K562 (cell line): ENCODE measurements around the gene C16orf95. TPM values are rescaled to one million over a fixed set of nuclear protein-coding genes. Genes with fewer than 3 reads are reported as not detected.

Experiments used
- ATAC-seq: fragments of 200-7000 bp; cut with Tn5 transposase; 3 replicates; pipeline ENCODE4 v1.9.1; 2020; ENCODE audit warnings: moderate library complexity
- BruUV-seq: library from RNA; stranded (reverse); fragments of 400-500 nt; replicated peaks from 2 replicates; lab custom pipeline; 2021; lab: Mats Ljungman, UMichigan
- CTCF ChIA-PET: fragments of 300-600 bp; formaldehyde crosslinking; extraction: SDS; loops from one replicate; lab custom pipeline; 2021; ENCODE audit warnings: low intra/inter-chr PET ratio; lab: Yijun Ruan, JAX
- POLR2A ChIA-PET: fragments of 300-600, 350-650 bp; sonication (Branson Sonifier 250); formaldehyde crosslinking; extraction: SDS; loops from one replicate; lab custom pipeline; 2021; ENCODE audit warnings: antibody characterized with exemption, inconsistent platforms; lab: Yijun Ruan, JAX
- DNase-seq, 4 experiments: peaks; one replicate each; pipeline versions ENCODE4 v3.0.0 to v3.0.0-alpha.2; 2011 to 2018; ENCODE audit warnings: low spot score in 3 of 4, mixed read lengths in 3 of 4; ENCODE audit errors: extremely low read depth in 1 of 4
- FAIRE-seq: peaks from 2 replicates; lab custom pipeline; 2011; peaks lifted over from hg19 to GRCh38; lab: Jason Lieb, UNC
- H2AFZ ChIP-seq: 2 replicates; pipeline ENCODE4 v1.6.0; 2011; ENCODE audit warnings: low read depth, low read length, control low read depth, inconsistent platforms
- H3K27ac ChIP-seq: fragments of 200-600 bp; 3 replicates; pipeline ENCODE4 v1.8.0; 2011; ENCODE audit warnings: low read depth, mild to moderate bottlenecking, control low read depth, inconsistent platforms, low read length, moderate library complexity, mixed read lengths; ENCODE audit errors: extremely low read depth
- H3K27me3 ChIP-seq, 2 experiments: fragments of 300-600 bp in 1 of 2; 2 replicates in 1 of 2; 3 replicates in 1 of 2; pipeline versions ENCODE4 v1.6.0 to v1.8.0; 2011; ENCODE audit warnings: inconsistent platforms in 2 of 2, low read length in 2 of 2, mild to moderate bottlenecking in 1 of 2, mixed read lengths in 1 of 2, moderate library complexity in 1 of 2; ENCODE audit not compliant: control insufficient read depth in 2 of 2, insufficient read depth in 2 of 2
- H3K36me3 ChIP-seq: fragments of 300-600 bp; 3 replicates; pipeline ENCODE4 v1.8.0; 2011; ENCODE audit warnings: mild to moderate bottlenecking, low read length, inconsistent platforms; ENCODE audit not compliant: control insufficient read depth, insufficient read depth
- H3K4me1 ChIP-seq, 2 experiments: fragments of 200-600 bp in 1 of 2; replicated peaks in 1 of 2; 2 replicates in 1 of 2; 3 replicates in 1 of 2; pipeline versions ENCODE4 v1.5.1 to v1.8.0; 2011; ENCODE audit warnings: inconsistent platforms in 2 of 2, low read length in 2 of 2, mild to moderate bottlenecking in 1 of 2, mixed read lengths in 1 of 2, moderate library complexity in 1 of 2; ENCODE audit not compliant: control insufficient read depth in 2 of 2, insufficient read depth in 2 of 2
- H3K4me2 ChIP-seq: 2 replicates; pipeline ENCODE4 v1.6.1; 2011; ENCODE audit warnings: low read length, control low read depth, inconsistent platforms, mixed read lengths; ENCODE audit not compliant: insufficient read depth
- H3K4me3 ChIP-seq: fragments of 200-600 bp; sonication (generic), shearing (Covaris generic); 2 replicates; pipeline ENCODE4 v1.5.1; 2016; ENCODE audit warnings: control low read depth, inconsistent platforms
- H3K79me2 ChIP-seq: fragments of 200-600 bp; 3 replicates; pipeline ENCODE4 v1.8.0; 2011; ENCODE audit warnings: low read length, inconsistent platforms; ENCODE audit not compliant: control insufficient read depth, insufficient read depth
- H3K9ac ChIP-seq, 2 experiments: 2 replicates each; pipeline versions ENCODE4 v1.6.0 to v1.6.1; 2011; ENCODE audit warnings: low read depth in 2 of 2, low read length in 2 of 2, control low read depth in 1 of 2, inconsistent platforms in 1 of 2, mild to moderate bottlenecking in 1 of 2, mixed read lengths in 1 of 2; ENCODE audit not compliant: insufficient read depth in 1 of 2
- H3K9me1 ChIP-seq: one replicate; pipeline ENCODE4 v1.6.0; 2011; ENCODE audit warnings: inconsistent platforms, mild to moderate bottlenecking, low read length, moderate library complexity; ENCODE audit not compliant: control insufficient read depth, insufficient read depth
- H3K9me3 ChIP-seq: replicated peaks from 2 replicates; pipeline ENCODE4 v1.5.1; 2011; ENCODE audit warnings: low read depth, low read length, inconsistent platforms; ENCODE audit not compliant: control insufficient read depth, insufficient read depth
- H4K20me1 ChIP-seq: replicated peaks from 2 replicates; pipeline ENCODE4 v1.6.1; 2011; ENCODE audit warnings: low read length, inconsistent platforms, mixed read lengths; ENCODE audit not compliant: control insufficient read depth, insufficient read depth
- BCOR ChIP-seq: fragments of 450-650 bp; IDR thresholded peaks from 2 replicates; pipeline ENCODE4 v1.6.1; 2016
- HES1 ChIP-seq: fragments of 450-650 bp; IDR thresholded peaks from 2 replicates; pipeline ENCODE4 v1.6.1; 2016; ENCODE audit warnings: low read depth, mild to moderate bottlenecking, moderate library complexity
- PREB ChIP-seq: sonication (generic); formaldehyde crosslinking; IDR thresholded peaks from 2 replicates; pipeline ENCODE4 v1.8.1; 2023; ENCODE audit warnings: mild to moderate bottlenecking, missing genetic modification reagents
- RBM25 ChIP-seq: fragments of 200-400 bp; formaldehyde crosslinking; IDR thresholded peaks from 2 replicates; pipeline ENCODE4 v1.6.1; 2018; ENCODE audit warnings: low read length, low read depth, moderate library complexity; ENCODE audit not compliant: severe bottlenecking
- RBM34 ChIP-seq: fragments of 200-400 bp; formaldehyde crosslinking; IDR thresholded peaks from 2 replicates; pipeline ENCODE4 v1.6.1; 2018; ENCODE audit warnings: low read length, borderline replicate concordance; ENCODE audit not compliant: insufficient read depth
- TAF15 ChIP-seq: fragments of 200-400 bp; formaldehyde crosslinking; IDR thresholded peaks from 2 replicates; pipeline ENCODE4 v1.6.1; 2017; ENCODE audit warnings: mild to moderate bottlenecking, low read depth, low read length, moderate library complexity
- TRIM24 ChIP-seq, 2 experiments: fragments of 450-650 bp; IDR thresholded peaks; 2 replicates each; pipeline ENCODE4 v1.6.1; 2016
- ZFP36 ChIP-seq: fragments of 150-350 bp; IDR thresholded peaks from 2 replicates; pipeline ENCODE4 v1.6.1; 2018; ENCODE audit warnings: low read length, low read depth; ENCODE audit not compliant: partially characterized antibody
- WGBS: fragments of 100-300 bp; shearing (Covaris generic); methylation state at CpG from one replicate; pipeline ENCODE4 v1.1.6; 2016; ENCODE audit warnings: low coverage, mixed read lengths; ENCODE audit not compliant: insufficient coverage; ENCODE audit errors: missing lambda C conversion rate; 5-methylcytosine and 5-hydroxymethylcytosine counted together
- in situ Hi-C: fragments of 300-500 bp; cut with MboI; formaldehyde crosslinking; loops from 4 replicates; pipeline ENCODE4 v1.15.0; 2018; ENCODE audit warnings: inconsistent platforms, mixed read lengths
- intact Hi-C: fragments of 100-400 bp; cut with micrococcal nuclease; formaldehyde crosslinking; loops from 2 replicates; pipeline ENCODE4 v1.14.2; 2022
- polyA plus RNA-seq, 8 experiments: library from polyadenylated mRNA; depleted of rRNA in 4 of 8; stranded (reverse) in 5 of 8; unstranded in 3 of 8; fragments of >200 nt; fragmentation: Nextera tagmentation in 2 of 8; fragmentation: Illumina TruSeq in 1 of 8; extraction: Ambion mirVana in 2 of 8; extraction: Trizol in 1 of 8; gene quantifications; 2 replicates each; pipeline versions ENCODE4 v1.2.1 to v1.2.3, GENCODE V29; 2011 to 2014; ENCODE audit warnings: inconsistent platforms in 1 of 8, missing spikeins in 1 of 8
- total RNA-seq, 7 experiments: library from RNA; depleted of rRNA in 6 of 7; stranded (reverse); fragments of >200 nt in 6 of 7; fragmentation: Illumina TruSeq in 2 of 7; extraction: Trizol in 2 of 7; gene quantifications; 2 replicates each; pipeline versions ENCODE4 v1.2.1 to v1.2.3, GENCODE V29; 2011 to 2021; ENCODE audit warnings: low replicate concordance in 1 of 7
- TF ChIP-seq, protein P1 (sequence below): fragments of 200-800 bp; sonication (Bioruptor generic); IDR thresholded peaks from 2 replicates; pipeline ENCODE4 v1.6.1; 2017; ENCODE audit warnings: missing genetic modification characterization, missing compliant biosample characterization
- TF ChIP-seq, protein P2 (sequence below): fragments of 250-450 bp; sonication (Bioruptor Pico); IDR thresholded peaks from 2 replicates; pipeline ENCODE4 v1.8.0; 2022; ENCODE audit warnings: moderate library complexity, mild to moderate bottlenecking, inconsistent platforms

The C16orf95 gene
- total and polyA plus RNA-seq, 9 of the 15 experiments (the other 6 are each of a cell fraction or from before 2014, with no cell fraction given) = 6.5 to 20.5 (median 9.4) TPM

DNA sequence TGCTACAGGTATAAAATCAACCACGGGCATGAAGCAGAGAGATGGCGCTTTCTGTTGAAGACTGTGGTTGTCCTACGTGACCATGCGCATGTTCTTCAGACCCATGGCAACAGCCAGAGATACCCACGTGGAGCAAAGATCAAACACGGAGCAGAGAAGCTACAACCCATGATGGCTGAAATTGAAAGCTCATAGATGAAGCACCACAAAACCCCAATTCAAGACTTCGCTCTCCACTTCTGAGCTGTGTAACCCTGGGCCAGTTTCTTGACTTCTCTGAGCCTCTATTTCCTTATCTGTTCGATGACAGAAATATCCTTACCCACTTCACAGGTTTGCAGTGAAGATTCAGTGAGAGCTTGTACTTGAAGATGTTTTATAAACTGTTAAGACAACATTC is 49.6 kb downstream of the C16orf95 start:
- H3K27ac ChIP-seq = no peak overlapping the region
- 48% methylated on average over 7 of the region's 8 CpGs for WGBS
- H3K9me3 ChIP-seq = no peaks in the 10 kb centered on the region
- H3K9ac ChIP-seq = no peak overlapping the region
- FAIRE-seq = no peak
- no peak for DNase-seq
- CTCF ChIA-PET = no interaction called here
- H3K36me3 ChIP-seq = no peaks in the 10 kb centered on the region
- H3K4me1 ChIP-seq = no peaks in the 10 kb centered on the region
- no peak overlapping the region for H2AFZ ChIP-seq
- peaks cover 6% of the 10 kb centered on the region; the same call in 1 of the 2 replicates for H4K20me1 ChIP-seq
- intact Hi-C loops (no loop called here), in situ Hi-C loops (no loop called here)
- H3K4me2 ChIP-seq = no peak overlapping the region
- H3K27me3 ChIP-seq = no peaks in the 10 kb centered on the region
- H3K79me2 ChIP-seq = no peaks in the 10 kb centered on the region
- POLR2A ChIA-PET = interaction anchor here (0.6 to 0.8 kb wide), 2 partner anchors 23 to 127 kb away, joined by 3 read pairs; no protein-coding TSS in a partner anchor
- no peaks in the 10 kb centered on the region for H3K9me1 ChIP-seq
- no peak for ATAC-seq
- no peak overlapping the region for H3K4me3 ChIP-seq
- BruUV-seq = no TSS peak
- TF ChIP-seq, protein P1, sequence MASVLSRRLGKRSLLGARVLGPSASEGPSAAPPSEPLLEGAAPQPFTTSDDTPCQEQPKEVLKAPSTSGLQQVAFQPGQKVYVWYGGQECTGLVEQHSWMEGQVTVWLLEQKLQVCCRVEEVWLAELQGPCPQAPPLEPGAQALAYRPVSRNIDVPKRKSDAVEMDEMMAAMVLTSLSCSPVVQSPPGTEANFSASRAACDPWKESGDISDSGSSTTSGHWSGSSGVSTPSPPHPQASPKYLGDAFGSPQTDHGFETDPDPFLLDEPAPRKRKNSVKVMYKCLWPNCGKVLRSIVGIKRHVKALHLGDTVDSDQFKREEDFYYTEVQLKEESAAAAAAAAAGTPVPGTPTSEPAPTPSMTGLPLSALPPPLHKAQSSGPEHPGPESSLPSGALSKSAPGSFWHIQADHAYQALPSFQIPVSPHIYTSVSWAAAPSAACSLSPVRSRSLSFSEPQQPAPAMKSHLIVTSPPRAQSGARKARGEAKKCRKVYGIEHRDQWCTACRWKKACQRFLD = no peak
- peak; percentile 97 for TF ChIP-seq RBM25
- no peak for TF ChIP-seq TRIM24 (IDR thresholded peaks at IDR 0.05)
- peak; percentile 80 for TF ChIP-seq BCOR
- peak; percentile 79 for TF ChIP-seq ZFP36
- TF ChIP-seq, protein P2, sequence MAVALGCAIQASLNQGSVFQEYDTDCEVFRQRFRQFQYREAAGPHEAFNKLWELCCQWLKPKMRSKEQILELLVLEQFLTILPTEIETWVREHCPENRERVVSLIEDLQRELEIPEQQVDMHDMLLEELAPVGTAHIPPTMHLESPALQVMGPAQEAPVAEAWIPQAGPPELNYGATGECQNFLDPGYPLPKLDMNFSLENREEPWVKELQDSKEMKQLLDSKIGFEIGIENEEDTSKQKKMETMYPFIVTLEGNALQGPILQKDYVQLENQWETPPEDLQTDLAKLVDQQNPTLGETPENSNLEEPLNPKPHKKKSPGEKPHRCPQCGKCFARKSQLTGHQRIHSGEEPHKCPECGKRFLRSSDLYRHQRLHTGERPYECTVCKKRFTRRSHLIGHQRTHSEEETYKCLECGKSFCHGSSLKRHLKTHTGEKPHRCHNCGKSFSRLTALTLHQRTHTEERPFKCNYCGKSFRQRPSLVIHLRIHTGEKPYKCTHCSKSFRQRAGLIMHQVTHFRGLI (CRISPR knock-in tag) = no peak
- TF ChIP-seq TAF15 = no peak
- no peak for TF ChIP-seq RBM34
- no peak for TF ChIP-seq PREB (CRISPR knock-in tag)
- no peak for TF ChIP-seq HES1
